Heart left ventricle (tissue), 16 donors: ENCODE results near the gene IL1RAPL1. TPM values are rescaled to one million over a fixed set of nuclear protein-coding genes. Genes with fewer than 3 reads are reported as not detected.
A peak's percentile ranks its signal among the peaks of the same experiment; 100 is the strongest.

Experiments
- ATAC-seq, 4 donors: fragments of 200-7000 bp; cut with Tn5 transposase; one replicate each; pipeline ENCODE4 v1.9.1; 2020 to 2022; ENCODE audit warnings: moderate library complexity in 4 of 4, mild to moderate bottlenecking in 3 of 4, moderate number of reproducible peaks in 1 of 4
- DNase-seq, 5 donors: peaks; one replicate each; pipeline ENCODE4 v3.0.0-alpha.2; 2020
- H3K27ac ChIP-seq, 12 donors: fragments of 200-600 bp; sonication (generic) in 4 of 12; one replicate each; pipeline versions ENCODE4 v1.5.0 to v1.8.0; 2016 to 2022; ENCODE audit warnings: mild to moderate bottlenecking in 2 of 12
- H3K27me3 ChIP-seq, 9 donors: fragments of 200-600 bp; sonication (generic) in 2 of 9; one replicate each; pipeline versions ENCODE4 v1.5.1 to v1.8.0; 2016 to 2022; ENCODE audit warnings: mild to moderate bottlenecking in 3 of 9
- H3K36me3 ChIP-seq, 9 donors: fragments of 200-600 bp; sonication (generic) in 2 of 9; one replicate each; pipeline versions ENCODE4 v1.5.0 to v1.8.0; 2018 to 2022; ENCODE audit warnings: mild to moderate bottlenecking in 2 of 9
- H3K4me1 ChIP-seq, 12 donors: fragments of 200-600 bp; sonication (generic) in 4 of 12; one replicate each; pipeline versions ENCODE4 v1.5.0 to v1.8.0; 2016 to 2022; ENCODE audit warnings: mild to moderate bottlenecking in 3 of 12
- H3K4me3 ChIP-seq, 12 donors: fragments of 200-600 bp; sonication (generic) in 4 of 12; one replicate each; pipeline versions ENCODE4 v1.5.0 to v1.8.0; 2017 to 2022; ENCODE audit warnings: mild to moderate bottlenecking in 9 of 12, moderate library complexity in 4 of 12
- H3K9me3 ChIP-seq, 12 donors: fragments of 200-600 bp; sonication (generic) in 4 of 12; one replicate each; pipeline versions ENCODE4 v1.5.0 to v1.8.0; 2016 to 2022; ENCODE audit warnings: mild to moderate bottlenecking in 1 of 12
- CTCF ChIP-seq, 12 donors: fragments of 200-600 bp; sonication (generic) in 4 of 12; IDR thresholded peaks; one replicate each; pipeline versions ENCODE4 v1.5.0 to v1.8.0; 2018 to 2022; ENCODE audit warnings: antibody characterized with exemption in 12 of 12, mild to moderate bottlenecking in 5 of 12
- POLR2A ChIP-seq, 2 donors: fragments of 450-650 bp; IDR thresholded peaks; one replicate each; pipeline ENCODE4 v1.6.1; 2017; ENCODE audit warnings: antibody characterized with exemption in 2 of 2, mild to moderate bottlenecking in 2 of 2, moderate library complexity in 2 of 2
- WGBS, 4 donors: extraction: QIAGEN DNeasy Blood & Tissue Kit in 2 of 4; methylation state at CpG; one replicate each; pipeline versions ENCODE4 v1.1.5 to v1.1.7; 2013 to 2018; 5-methylcytosine and 5-hydroxymethylcytosine counted together
- intact Hi-C, 10 donors: fragments of 100-400 bp; cut with DNase I; formaldehyde crosslinking; loops; one replicate each; pipeline versions ENCODE4 v1.11.1 to v1.14.2; 2022
- polyA plus RNA-seq, 2 donors: library from polyadenylated mRNA; stranded (reverse); fragments of 200-250 nt; gene quantifications; one replicate each; pipeline ENCODE4 v1.2.3, GENCODE V29; 2013
- total RNA-seq, 9 donors: library from RNA; depleted of rRNA in 2 of 9; stranded (reverse); fragments of >200 nt in 2 of 9; fragmentation: NEBNext Ultra II Directional in 3 of 9; extraction: Animal tissue kit (Norgen Biotek cat#: 25700) in 3 of 9; gene quantifications; one replicate each; pipeline versions ENCODE4 v1.1.0 to v1.2.4, GENCODE V29; 2016 to 2023
- donor health status: ischemic (EF 13 %, LVEDD 7.1; RV severe dilation, severe dysfunction).
- donor health status: healthy with polysubstance abuse.
- donor health status: DM: no; HTN: yes; CAD: no.
- donor health status: DM: no; HTN: no; CAD: no.
- donor health status: ischemic (EF 25% LVEDD 6.9; RV normal size, moderate dysfunction).
- donor health status: ischemic (EF 25% LVEDD 5.7; RV mildly dilated, moderate dysfunction).
- donor health status: healthy.
- donor health status: DM: yes; HTN: yes; CAD: no.
- donor health status: ischemic (EF 35%, LVEDD 5.7; RV mildly dilated, moderate dysfunction).
- donor health status: nonischemic (EF 11% LVEDD 7.7; RV severe dilation, severe dysfunction).
- donor health status: DM: yes; HTN: yes; CAD: no.
- donor health status: PGD.
- donor health status: ischemic (EF 29% LVEDD 5.4; RV normal size, mild dysfunction).
- donor health status: nonischemic (EF 23%, LVEDD 6.1; RV moderate dilation, normal function).

The IL1RAPL1 gene
- total and polyA plus RNA-seq, 11 donors: 0.42 to 4.7 (median 2.3) TPM

- no peak for ATAC-seq
- no peak for DNase-seq
- TF ChIP-seq CTCF (IDR thresholded peaks at IDR 0.05): no peak
- no peak for TF ChIP-seq POLR2A (IDR thresholded peaks at IDR 0.05)
- Histone ChIP-seq H3K9me3 (no peaks in the 10 kb centered on the region), H3K4me1 (no peaks in the 10 kb centered on the region), H3K27ac (no peak overlapping the region), H3K4me3 (no peak overlapping the region), H3K27me3 (no peaks in the 10 kb centered on the region), H3K36me3 (no peaks in the 10 kb centered on the region)
- intact Hi-C loops: no loop called here
These were observed 436.0 kb downstream of the IL1RAPL1 start for GRCh38 chrX:29023207-29023606.

GRCh38 chrX:29024871-29025270, 437.6 kb downstream of the IL1RAPL1 start:
- ATAC-seq: no peak
- no peak for DNase-seq
- intact Hi-C loops: no loop called here
- H3K4me3 ChIP-seq: no peak overlapping the region
- 40 to 76% (median 54%) methylated on average over 2 of the region's 2 CpGs for WGBS, 4 donors
- no peak overlapping the region for H3K27ac ChIP-seq
- H3K4me1 ChIP-seq: no peaks in the 10 kb centered on the region
- no peaks in the 10 kb centered on the region for H3K27me3 ChIP-seq
- H3K36me3 ChIP-seq: no peaks in the 10 kb centered on the region
- H3K9me3 ChIP-seq: peaks cover 0 to 2% (median 0%) of the 10 kb centered on the region in 12 donors
- TF ChIP-seq CTCF (IDR thresholded peaks at IDR 0.05): no peak
- TF ChIP-seq POLR2A (IDR thresholded peaks at IDR 0.05): no peak

GRCh38 chrX:29039501-29039900, 452.3 kb downstream of the IL1RAPL1 start:
- TF ChIP-seq POLR2A (IDR thresholded peaks at IDR 0.05) (no peak), CTCF (IDR thresholded peaks at IDR 0.05) (no peak)
- DNase-seq (peak in 1 of 5 donors; percentile 4), ATAC-seq (peak in 1 of 4 donors; percentile 65)
- no peaks in the 10 kb centered on the region for H3K9me3 ChIP-seq
- no peaks in the 10 kb centered on the region for H3K36me3 ChIP-seq
- intact Hi-C loops: no loop called here
- H3K4me1 ChIP-seq: peaks cover 0 to 8% (median 0%) of the 10 kb centered on the region in 12 donors
- WGBS, 4 donors: 32 to 60% (median 42%) methylated on average over 2 of the region's 2 CpGs
- no peaks in the 10 kb centered on the region for H3K27me3 ChIP-seq
- peak overlapping the region in 5 of 12 donors; percentile 39 to 52 (median 43) for H3K27ac ChIP-seq
- no peak overlapping the region for H3K4me3 ChIP-seq

GRCh38 chrX:29040160-29040559, 452.9 kb downstream of the IL1RAPL1 start:
- no peak overlapping the region for H3K4me3 ChIP-seq
- H3K27me3 ChIP-seq: no peaks in the 10 kb centered on the region
- no peaks in the 10 kb centered on the region for H3K36me3 ChIP-seq
- TF ChIP-seq CTCF (IDR thresholded peaks at IDR 0.05) (no peak), POLR2A (IDR thresholded peaks at IDR 0.05) (no peak)
- H3K9me3 ChIP-seq: no peaks in the 10 kb centered on the region
- ATAC-seq (peak in 2 of 4 donors; percentile 30 to 45), DNase-seq (no peak)
- peak overlapping the region in 4 of 12 donors; percentile 10 to 48 (median 36) for H3K27ac ChIP-seq
- peaks cover 0 to 8% (median 0%) of the 10 kb centered on the region in 12 donors for H3K4me1 ChIP-seq
- intact Hi-C loops: loop anchor here in 3 of 10 donors (5.0 to 10.0 kb wide), 2 partner anchors 453 to 455 kb away; partner anchors contain the start of gene IL1RAPL1 (in 3 of the 3)
- 56 to 77% (median 65%) methylated on average over 1 of the region's 1 CpG for WGBS, 4 donors
